Activated naive CD4-positive, alpha-beta T cell treated with anti-CD3 and anti-CD28 coated beads, Interleukin-2, amount 50 U/mL, for 24 hours (primary cell): ENCODE measurements around the gene AMN.
"Not testable (repeated sequence)": the region's sequence is repeated elsewhere in the genome, so short reads cannot be mapped to it uniquely, and the experiment has no call there.

Experiments
- H3K27ac Mint-ChIP-seq: one replicate; pipeline ENCODE4 v1.8.0; 2021; ENCODE audit warnings: mild to moderate bottlenecking, mixed read lengths
- H3K27me3 Mint-ChIP-seq: one replicate; pipeline ENCODE4 v1.8.0; 2021; ENCODE audit warnings: mixed read lengths
- H3K36me3 Mint-ChIP-seq: one replicate; pipeline ENCODE4 v1.8.0; 2021; ENCODE audit warnings: mixed read lengths
- H3K4me1 Mint-ChIP-seq: one replicate; pipeline ENCODE4 v1.8.0; 2021; ENCODE audit warnings: mixed read lengths
- H3K4me3 Mint-ChIP-seq: one replicate; pipeline ENCODE4 v1.8.0; 2021; ENCODE audit warnings: mild to moderate bottlenecking, mixed read lengths
- H3K9me3 Mint-ChIP-seq: one replicate; pipeline ENCODE4 v1.8.0; 2021; ENCODE audit warnings: mixed read lengths

Gene AMN

DNA sequence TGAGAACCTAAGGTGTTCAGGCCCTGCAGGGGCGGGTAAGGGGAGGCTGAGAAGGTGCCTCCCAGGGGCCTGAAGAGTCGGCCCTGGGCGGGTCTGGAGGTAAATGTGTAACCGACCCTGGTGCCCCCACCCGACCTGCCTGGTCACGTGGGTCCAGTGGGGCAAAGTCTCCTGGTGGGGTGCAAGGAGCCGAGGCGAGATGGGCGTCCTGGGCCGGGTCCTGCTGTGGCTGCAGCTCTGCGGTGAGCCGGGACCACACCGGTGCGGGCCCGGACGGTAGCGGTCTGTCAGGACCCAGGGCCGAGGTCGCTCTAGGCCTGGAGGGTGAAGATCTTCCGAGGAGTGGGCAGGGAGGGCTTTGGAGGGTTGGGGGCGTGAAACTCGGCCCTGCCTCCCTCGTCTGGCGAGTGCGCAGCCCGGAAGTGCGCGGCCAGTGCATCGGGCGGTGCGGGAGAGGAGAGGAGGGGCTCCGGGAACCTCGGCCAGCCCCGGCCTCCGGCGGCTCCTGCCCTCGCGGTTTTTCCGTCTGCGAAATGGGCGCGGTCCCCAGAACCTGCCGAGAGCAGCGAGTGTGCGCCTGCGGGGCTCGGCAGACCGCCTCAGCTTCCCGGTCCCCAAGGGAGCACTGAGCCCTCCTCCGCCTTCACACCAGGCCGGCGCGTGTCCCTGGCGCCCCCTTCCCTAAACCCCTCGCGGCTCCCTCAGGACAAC is at the start of gene AMN:
Gene AMN, plus strand, starts transcription at position 174 of the 711 bp plus-strand sequence. Its CDS starts 26 bp downstream, at position 200.
- H3K27ac Mint-ChIP-seq: no peak within 1 kb of the TSS
- no peaks in the 10 kb centered on the region for H3K36me3 Mint-ChIP-seq
- H3K9me3 Mint-ChIP-seq: no peaks in the 10 kb centered on the region
- peaks cover 4% of the 10 kb centered on the region for H3K27me3 Mint-ChIP-seq
- H3K4me3 Mint-ChIP-seq: peak within 1 kb of the TSS; percentile 59
- H3K4me1 Mint-ChIP-seq: peaks cover 10% of the 10 kb centered on the region

DNA sequence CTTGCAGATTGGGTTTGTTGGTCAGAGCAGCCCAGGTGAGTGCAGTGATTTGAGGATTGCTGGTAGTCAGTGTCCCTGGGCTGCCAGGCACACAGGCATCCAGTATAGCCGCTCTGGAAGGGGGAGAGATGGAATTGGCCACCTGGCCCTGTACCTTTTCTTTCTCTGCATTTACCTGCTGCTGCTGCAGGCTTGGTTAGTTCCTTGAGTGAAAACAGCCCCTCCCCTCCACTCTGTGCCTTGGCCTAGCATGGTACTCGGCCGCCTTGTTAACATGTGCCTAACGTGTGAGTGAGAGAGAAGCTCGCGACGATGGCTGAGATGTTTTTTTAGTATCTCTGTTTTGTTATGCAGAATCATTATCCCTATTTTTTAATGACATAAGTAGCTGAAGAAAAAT is 49.3 kb upstream of the AMN start:
- Mint-ChIP-seq H3K27me3 (no peaks in the 10 kb centered on the region), H3K27ac (no peak overlapping the region), H3K4me1 (no peaks in the 10 kb centered on the region), H3K4me3 (no peak overlapping the region), H3K9me3 (no peaks in the 10 kb centered on the region), H3K36me3 (peaks cover 10% of the 10 kb centered on the region)

DNA sequence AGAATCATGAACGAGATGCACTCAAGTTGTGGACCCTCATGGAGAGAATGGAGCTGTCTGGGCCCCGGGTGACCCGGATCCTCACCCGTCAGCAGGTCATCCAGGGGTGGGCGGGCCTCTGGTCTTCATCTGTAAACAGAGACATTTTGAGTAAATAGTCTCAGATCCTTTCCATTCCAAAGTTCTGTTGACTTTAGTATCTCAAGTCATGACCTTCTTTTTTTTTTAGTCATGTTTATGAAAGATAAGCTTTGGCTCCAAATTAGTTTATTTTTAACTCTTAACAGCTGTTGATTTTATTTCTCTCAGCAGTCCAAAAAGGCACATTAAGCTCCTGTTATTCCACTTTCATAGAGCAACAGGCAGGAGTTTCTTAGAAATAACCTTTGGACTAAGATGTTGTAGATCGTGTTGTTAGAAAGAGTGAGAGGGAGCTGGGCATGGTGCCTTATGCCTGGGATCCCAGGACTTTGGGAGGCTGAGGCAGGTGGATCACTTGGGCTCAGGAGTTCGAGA is 48.9 kb upstream of the AMN start:
- Mint-ChIP-seq H3K4me1 (no peaks in the 10 kb centered on the region), H3K27ac (no peak overlapping the region), H3K36me3 (peaks cover 10% of the 10 kb centered on the region), H3K27me3 (no peaks in the 10 kb centered on the region), H3K4me3 (no peak overlapping the region), H3K9me3 (no peaks in the 10 kb centered on the region)

DNA sequence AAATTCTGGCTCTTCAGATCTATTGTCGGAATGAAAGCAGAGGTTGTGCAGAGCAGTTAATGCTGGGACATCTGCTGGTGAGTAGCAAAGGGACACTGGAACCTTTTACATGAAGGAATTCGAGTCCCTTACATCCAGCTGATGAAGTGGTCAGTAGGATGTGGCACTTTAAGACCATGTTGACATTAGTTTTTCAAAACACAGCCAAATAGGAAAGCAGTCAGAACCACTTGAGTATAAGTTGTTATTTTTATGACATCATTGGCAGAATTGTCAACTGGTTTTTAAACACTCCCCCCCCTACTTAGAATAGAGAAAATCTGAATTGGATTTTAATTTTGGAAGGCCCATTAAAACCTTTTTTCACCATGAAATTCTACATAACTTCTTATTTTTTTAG is 46.8 kb upstream of the AMN start:
- Mint-ChIP-seq H3K27ac (peak overlapping the region; percentile 23), H3K4me1 (no peaks in the 10 kb centered on the region), H3K27me3 (no peaks in the 10 kb centered on the region), H3K4me3 (no peak overlapping the region), H3K36me3 (peaks cover 10% of the 10 kb centered on the region), H3K9me3 (no peaks in the 10 kb centered on the region)

DNA sequence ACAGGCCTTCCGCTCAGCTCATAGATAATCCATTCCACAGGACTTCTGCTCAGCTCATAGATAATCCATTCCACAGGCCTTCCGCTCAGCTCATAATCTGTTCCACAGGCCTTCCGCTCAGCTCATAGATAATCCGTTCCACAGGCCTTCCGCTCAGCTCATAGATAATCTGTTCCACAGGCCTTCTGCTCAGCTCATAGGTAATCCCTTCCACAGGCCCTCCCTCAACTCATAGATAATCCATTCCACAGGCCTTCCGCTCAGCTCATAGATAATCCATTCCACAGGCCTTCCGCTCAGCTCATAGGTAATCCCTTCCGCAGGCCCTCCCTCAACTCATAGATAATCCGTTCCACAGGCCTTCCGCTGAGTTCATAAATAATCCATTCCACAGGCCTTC is 45.0 kb upstream of the AMN start:
- not testable (repeated sequence) for H3K9me3 Mint-ChIP-seq, H3K27me3 Mint-ChIP-seq, H3K4me1 Mint-ChIP-seq, H3K4me3 Mint-ChIP-seq, H3K36me3 Mint-ChIP-seq, H3K27ac Mint-ChIP-seq

DNA sequence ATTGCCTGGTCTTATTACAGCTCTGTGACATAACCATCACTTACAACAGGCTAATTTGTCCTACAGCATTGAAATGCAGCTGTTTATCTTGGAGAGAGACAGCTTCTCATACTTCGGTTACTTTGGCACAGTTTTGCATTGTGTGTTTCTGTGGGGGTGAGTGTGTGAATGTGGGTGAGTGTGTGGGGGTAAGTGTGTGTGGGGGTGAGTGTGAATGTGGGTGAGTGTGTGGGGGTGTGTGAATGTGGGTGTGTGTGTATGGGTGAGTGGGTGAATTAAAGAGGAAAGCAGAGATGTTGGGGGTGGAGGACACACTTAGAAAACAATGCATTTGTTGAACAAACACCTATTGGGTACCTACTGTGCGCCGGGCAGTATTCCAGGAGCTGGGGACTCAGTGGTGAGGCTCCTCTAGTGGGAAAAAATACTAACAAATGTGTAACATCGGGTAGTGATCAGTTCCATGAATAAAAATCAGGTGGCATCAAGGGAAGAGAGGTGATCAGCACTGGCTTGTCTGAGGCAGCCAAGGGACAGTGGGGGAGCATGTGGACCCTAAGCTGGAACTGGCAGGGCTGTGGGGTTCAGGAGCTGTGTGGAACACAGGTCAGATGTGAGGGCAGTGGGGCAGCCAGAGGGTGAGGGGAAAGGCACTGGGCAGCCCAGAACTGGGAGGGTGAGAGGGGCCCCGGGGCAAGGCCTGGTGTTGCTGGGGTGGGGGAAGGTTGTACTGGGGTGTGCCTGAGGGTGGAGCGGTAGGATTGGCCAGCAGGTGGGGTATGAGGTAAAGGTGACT is 44.1 kb upstream of the AMN start:
- Mint-ChIP-seq H3K27me3 (no peaks in the 10 kb centered on the region), H3K9me3 (no peaks in the 10 kb centered on the region), H3K4me3 (no peak overlapping the region), H3K27ac (no peak overlapping the region), H3K36me3 (peaks cover 5% of the 10 kb centered on the region), H3K4me1 (peaks cover 6% of the 10 kb centered on the region)

DNA sequence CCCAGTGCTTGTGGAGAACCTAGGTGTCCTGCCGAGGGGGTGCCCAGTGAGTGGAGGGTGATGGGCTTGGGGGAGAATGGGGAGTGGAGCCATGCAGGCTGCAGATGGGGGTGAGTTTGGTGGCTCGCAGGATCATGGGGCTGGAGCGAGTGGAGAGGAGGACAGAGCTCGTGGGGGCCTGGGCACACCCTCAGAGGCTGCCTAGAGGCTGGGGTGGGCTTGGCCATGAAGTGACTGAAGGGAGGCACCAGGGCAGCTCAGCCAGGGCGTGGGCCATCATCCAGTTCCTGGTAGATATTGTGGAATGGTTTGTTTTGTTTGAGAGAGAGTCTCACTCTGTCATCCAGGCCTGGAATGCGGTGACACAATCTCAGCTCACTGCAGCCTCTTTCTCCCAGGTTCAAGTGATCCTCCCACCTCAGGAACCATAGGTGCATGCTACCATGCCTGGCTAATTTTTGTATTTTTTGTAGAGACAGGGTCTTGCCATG is 43.4 kb upstream of the AMN start:
- Mint-ChIP-seq H3K4me3 (no peak overlapping the region), H3K27ac (no peak overlapping the region), H3K36me3 (peaks cover 6% of the 10 kb centered on the region), H3K4me1 (peaks cover 7% of the 10 kb centered on the region), H3K9me3 (no peaks in the 10 kb centered on the region), H3K27me3 (no peaks in the 10 kb centered on the region)

DNA sequence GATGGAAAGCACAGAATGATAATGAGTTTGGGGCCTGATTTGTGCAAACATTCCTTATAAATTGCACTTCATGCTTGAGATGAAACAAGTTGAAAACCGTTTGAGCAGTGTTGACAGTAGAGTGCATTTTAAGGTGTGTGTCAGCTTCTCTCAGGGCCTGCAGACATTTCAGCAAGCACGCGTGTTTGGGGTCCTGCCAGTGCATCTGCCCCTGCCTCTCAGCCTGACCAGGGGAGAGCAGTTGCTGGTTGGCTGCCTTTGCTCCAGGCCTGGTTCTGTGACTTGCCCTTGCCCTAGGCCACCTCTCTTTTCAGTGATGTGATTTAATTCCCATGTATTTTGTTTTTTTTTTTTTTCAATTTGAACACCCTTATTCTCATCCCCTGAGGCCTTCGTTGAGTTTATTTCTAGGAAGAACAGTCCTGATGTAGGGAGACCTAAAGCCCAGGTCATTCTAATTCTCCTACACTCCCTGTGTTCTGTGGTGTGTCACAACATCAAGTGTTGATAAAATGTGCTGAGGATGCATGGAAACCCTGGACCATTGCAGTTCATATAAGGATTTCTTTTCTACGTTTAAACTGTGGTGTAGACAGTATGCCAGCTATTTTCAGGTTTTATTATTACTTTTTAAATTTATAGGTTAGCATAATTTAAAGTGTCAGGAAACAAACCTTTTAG is 40.1 kb upstream of the AMN start:
- Mint-ChIP-seq H3K9me3 (no peaks in the 10 kb centered on the region), H3K27me3 (no peaks in the 10 kb centered on the region), H3K27ac (peak overlapping the region; percentile 17), H3K36me3 (peaks cover 6% of the 10 kb centered on the region), H3K4me3 (no peak overlapping the region), H3K4me1 (peaks cover 7% of the 10 kb centered on the region)

DNA sequence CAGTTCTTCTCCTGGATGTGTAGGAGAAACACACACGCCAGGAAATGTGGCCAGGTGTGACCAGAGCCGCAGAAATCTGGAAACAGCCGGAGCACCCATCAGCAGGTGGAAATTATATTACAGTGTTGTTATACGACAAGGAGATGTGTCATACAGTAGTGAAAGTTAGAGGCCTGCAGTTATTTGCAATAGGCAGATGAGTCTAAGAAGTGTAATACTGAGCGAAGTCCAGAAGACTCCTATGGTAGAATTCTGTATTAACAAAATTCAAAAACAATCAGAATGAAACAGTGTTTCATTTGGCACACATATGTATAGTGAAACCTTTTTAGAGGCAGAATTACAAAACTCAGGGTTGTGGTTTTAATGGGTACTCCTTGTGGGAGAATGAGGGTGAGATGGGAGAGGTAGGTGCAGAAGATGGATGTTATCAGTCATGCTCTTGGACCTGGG is 39.3 kb upstream of the AMN start:
- Mint-ChIP-seq H3K4me1 (peaks cover 7% of the 10 kb centered on the region), H3K9me3 (no peaks in the 10 kb centered on the region), H3K4me3 (no peak overlapping the region), H3K27ac (no peak overlapping the region), H3K36me3 (peaks cover 6% of the 10 kb centered on the region), H3K27me3 (no peaks in the 10 kb centered on the region)

DNA sequence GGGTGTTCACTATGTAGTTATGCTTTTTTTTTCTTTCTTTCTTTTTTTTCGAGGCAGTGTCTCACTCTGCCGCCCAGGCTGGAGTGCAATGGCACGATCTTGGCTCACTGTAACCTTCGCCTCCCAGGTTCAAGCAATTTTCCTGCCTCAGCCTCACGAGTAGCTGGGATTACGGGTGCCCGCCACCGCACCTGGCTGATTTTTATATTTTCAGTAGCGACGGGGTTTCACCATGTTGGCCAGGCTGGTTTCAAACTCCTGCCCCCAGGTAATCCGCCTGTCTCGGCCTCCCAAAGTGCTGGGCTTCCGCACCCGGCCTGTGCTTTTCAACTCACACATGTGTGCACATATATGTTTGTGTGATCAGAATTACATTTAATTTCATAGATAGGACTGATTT is 38.9 kb upstream of the AMN start:
- Mint-ChIP-seq H3K4me3 (no peak overlapping the region), H3K9me3 (no peaks in the 10 kb centered on the region), H3K36me3 (peaks cover 6% of the 10 kb centered on the region), H3K27me3 (no peaks in the 10 kb centered on the region), H3K4me1 (peaks cover 7% of the 10 kb centered on the region), H3K27ac (no peak overlapping the region)

DNA sequence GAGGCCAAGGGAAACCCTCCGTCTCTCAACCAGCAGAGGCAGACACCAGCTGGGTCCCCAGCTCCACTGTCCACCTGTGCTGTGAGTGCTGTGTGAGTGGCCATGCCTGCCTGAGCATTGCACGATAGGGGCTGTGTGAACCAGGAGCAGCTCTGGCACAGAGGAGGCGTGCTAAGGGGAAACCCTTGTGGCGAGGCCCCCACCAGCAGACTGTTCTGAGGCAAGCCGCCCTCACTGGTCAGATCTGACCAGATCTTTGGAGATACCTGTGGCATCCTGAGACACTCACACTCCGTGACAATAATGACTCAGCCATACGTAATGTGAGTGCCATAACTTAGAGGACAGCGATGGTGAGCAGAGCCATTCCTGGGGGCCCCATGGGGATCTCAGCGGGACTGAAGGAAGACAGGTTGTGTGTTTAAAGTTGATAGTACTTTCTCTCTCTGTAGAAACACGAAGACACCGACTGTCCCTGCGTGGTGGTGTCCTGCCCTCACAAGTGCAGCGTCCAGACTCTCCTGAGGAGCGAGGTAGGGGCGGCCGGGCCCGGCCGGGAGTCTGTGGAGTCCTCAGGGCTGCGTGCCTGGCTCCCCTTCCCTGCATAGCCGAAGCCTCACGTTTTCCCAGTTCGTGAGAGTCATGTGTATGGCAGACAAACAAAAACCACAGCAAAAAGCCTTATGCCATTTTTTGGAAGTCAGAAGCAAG is 36.6 kb upstream of the AMN start:
- no peaks in the 10 kb centered on the region for H3K9me3 Mint-ChIP-seq
- H3K4me1 Mint-ChIP-seq: peaks cover 7% of the 10 kb centered on the region
- no peak overlapping the region for H3K27ac Mint-ChIP-seq
- H3K27me3 Mint-ChIP-seq: no peaks in the 10 kb centered on the region
- H3K36me3 Mint-ChIP-seq: peaks cover 9% of the 10 kb centered on the region
- no peak overlapping the region for H3K4me3 Mint-ChIP-seq

DNA sequence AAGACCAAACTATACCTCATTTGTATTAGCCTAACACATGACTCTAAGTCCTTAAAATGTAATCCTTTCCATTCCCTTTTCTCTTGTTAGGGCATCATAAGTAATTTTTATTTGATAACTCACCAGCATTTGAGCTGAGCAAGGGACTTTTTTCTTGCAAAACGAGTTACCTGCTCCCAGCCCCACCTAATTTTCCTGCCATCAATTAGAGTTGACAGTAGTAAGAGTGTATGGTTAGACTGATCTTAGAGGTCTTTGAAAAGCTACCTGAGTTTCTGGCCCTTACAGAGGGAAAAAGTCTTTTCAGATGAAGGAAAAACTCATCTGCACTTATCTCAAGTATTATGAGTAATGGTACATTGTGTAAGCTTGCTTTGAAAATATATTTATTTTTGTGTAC is 33.7 kb upstream of the AMN start:
- H3K9me3 Mint-ChIP-seq: no peaks in the 10 kb centered on the region
- H3K36me3 Mint-ChIP-seq: peaks cover 13% of the 10 kb centered on the region
- no peaks in the 10 kb centered on the region for H3K4me1 Mint-ChIP-seq
- no peaks in the 10 kb centered on the region for H3K27me3 Mint-ChIP-seq
- no peak overlapping the region for H3K27ac Mint-ChIP-seq
- H3K4me3 Mint-ChIP-seq: no peak overlapping the region

DNA sequence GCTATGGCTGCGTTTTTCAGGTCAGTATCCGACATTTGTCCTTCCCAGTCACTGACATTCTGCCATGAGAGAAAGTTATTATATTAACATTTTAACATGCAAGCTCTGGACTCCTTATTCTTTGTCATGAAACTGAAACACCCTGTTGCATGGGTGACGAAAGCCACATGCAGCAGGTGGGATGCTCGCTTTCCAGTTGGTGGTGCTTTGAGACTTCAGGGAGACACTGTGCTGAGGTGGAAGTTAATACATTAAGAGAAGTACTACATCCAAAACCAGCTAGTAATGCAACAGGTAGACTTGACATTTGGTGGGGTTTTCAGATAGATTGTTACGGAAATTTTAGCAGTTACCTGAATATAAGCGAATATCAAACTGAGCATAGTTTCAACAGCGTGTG is 32.8 kb upstream of the AMN start:
- no peak overlapping the region for H3K4me3 Mint-ChIP-seq

DNA sequence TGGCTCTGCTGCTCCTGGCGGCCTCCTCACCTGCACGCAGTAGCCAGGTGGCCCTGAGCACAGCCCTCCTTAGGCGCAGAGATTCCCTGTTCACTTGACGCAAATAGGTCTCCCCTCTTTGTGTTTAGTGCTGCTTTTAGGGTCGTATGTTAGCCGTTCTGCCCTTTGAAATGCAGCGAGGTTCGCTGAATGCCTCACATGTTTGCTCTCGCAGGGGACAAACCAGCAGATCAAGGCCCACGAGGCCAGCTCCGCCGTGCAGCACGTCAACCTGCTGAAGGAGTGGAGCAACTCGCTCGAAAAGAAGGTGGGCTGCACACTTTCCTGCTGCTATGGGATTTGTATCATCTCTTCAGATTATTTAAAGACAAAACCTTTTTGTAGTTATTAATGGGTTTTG is 31.4 kb upstream of the AMN start:
- no peaks in the 10 kb centered on the region for H3K9me3 Mint-ChIP-seq

More for the DNA sequence above, 32.8 kb upstream of the AMN start:
- peaks cover 10% of the 10 kb centered on the region for H3K36me3 Mint-ChIP-seq
- H3K9me3 Mint-ChIP-seq: no peaks in the 10 kb centered on the region
- H3K27me3 Mint-ChIP-seq: no peaks in the 10 kb centered on the region
- H3K4me1 Mint-ChIP-seq: no peaks in the 10 kb centered on the region
- H3K27ac Mint-ChIP-seq: no peak overlapping the region

DNA sequence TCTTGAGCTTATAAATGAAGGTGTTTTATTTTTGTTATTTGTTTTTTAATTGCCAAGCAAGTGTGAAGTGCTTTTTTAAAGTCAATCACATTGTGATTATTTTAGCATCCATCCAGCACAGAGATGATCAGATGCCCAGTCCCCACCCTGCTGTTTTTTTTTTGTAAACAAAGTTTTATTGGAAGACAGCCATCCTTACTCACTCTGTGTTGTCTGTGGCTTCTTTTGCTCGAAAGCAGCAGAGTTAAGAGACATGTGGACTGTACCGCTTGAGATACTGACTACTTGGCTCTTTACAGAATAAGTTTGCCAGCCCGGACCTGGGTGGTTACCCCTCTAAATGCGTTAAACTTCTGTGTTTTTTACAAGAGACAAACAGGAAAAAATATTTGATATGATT is 30.9 kb upstream of the AMN start:
- Mint-ChIP-seq H3K36me3 (peaks cover 7% of the 10 kb centered on the region), H3K4me3 (no peak overlapping the region), H3K27ac (no peak overlapping the region), H3K4me1 (no peaks in the 10 kb centered on the region), H3K9me3 (no peaks in the 10 kb centered on the region), H3K27me3 (no peaks in the 10 kb centered on the region)

More for the DNA sequence above, 31.4 kb upstream of the AMN start:
- no peaks in the 10 kb centered on the region for H3K4me1 Mint-ChIP-seq
- H3K27me3 Mint-ChIP-seq: no peaks in the 10 kb centered on the region
- no peak overlapping the region for H3K4me3 Mint-ChIP-seq
- H3K36me3 Mint-ChIP-seq: peaks cover 7% of the 10 kb centered on the region
- H3K27ac Mint-ChIP-seq: no peak overlapping the region
